HG03097 (cell line): ENCODE results near the gene AAGAB.
"Not testable (repeated sequence)": the region's sequence is repeated elsewhere in the genome, so short reads cannot be mapped to it uniquely, and the experiment has no call there.

Experiments
- ATAC-seq: cut with Tn5 transposase; IDR thresholded peaks from one replicate; pipeline ENCODE4 v1.9.1; 2021; ENCODE audit not compliant: unreplicated experiment, low FRiP score

AAGAB gene

GRCh38 chr15:67154249-67154648, 100.2 kb downstream of the AAGAB start:
- ATAC-seq: no peak

GRCh38 chr15:67153044-67153443, 101.4 kb downstream of the AAGAB start:
- ATAC-seq: not testable (repeated sequence)

GRCh38 chr15:67152429-67152828, 102.0 kb downstream of the AAGAB start:
- ATAC-seq: no peak
